Gastroesophageal sphincter (tissue), 3 donors: ENCODE measurements around the gene ACKR2.

Source experiments
- EP300 ChIP-seq: sonication (generic); formaldehyde crosslinking; IDR thresholded peaks from one replicate; pipeline ENCODE4 v1.6.1; 2017; ENCODE audit warnings: antibody characterized with exemption, mild to moderate bottlenecking
- POLR2A ChIP-seq, 2 donors: fragments of 450-650 bp; IDR thresholded peaks; one replicate each; pipeline ENCODE4 v1.6.1; 2017; ENCODE audit warnings: antibody characterized with exemption in 2 of 2, mild to moderate bottlenecking in 2 of 2, moderate library complexity in 1 of 2
- POLR2AphosphoS5 ChIP-seq: sonication (generic); formaldehyde crosslinking; IDR thresholded peaks from one replicate; pipeline ENCODE4 v1.6.1; 2017; ENCODE audit warnings: antibody characterized with exemption
- TF ChIP-seq, protein P1 (sequence below), 4 experiments: fragments of 200-600 bp in 2 of 4; fragments of 450-650 bp in 2 of 4; sonication (generic) in 1 of 4; IDR thresholded peaks; one replicate each; pipeline ENCODE4 v1.5.1; 2017 to 2019; ENCODE audit warnings: antibody characterized with exemption in 4 of 4, mild to moderate bottlenecking in 2 of 4, moderate library complexity in 2 of 4

GRCh38 chr3:42829628-42830436 lies 20.6 kb downstream of the ACKR2 start:
- TF ChIP-seq, protein P1, sequence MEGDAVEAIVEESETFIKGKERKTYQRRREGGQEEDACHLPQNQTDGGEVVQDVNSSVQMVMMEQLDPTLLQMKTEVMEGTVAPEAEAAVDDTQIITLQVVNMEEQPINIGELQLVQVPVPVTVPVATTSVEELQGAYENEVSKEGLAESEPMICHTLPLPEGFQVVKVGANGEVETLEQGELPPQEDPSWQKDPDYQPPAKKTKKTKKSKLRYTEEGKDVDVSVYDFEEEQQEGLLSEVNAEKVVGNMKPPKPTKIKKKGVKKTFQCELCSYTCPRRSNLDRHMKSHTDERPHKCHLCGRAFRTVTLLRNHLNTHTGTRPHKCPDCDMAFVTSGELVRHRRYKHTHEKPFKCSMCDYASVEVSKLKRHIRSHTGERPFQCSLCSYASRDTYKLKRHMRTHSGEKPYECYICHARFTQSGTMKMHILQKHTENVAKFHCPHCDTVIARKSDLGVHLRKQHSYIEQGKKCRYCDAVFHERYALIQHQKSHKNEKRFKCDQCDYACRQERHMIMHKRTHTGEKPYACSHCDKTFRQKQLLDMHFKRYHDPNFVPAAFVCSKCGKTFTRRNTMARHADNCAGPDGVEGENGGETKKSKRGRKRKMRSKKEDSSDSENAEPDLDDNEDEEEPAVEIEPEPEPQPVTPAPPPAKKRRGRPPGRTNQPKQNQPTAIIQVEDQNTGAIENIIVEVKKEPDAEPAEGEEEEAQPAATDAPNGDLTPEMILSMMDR (IDR thresholded peaks at IDR 0.05), result no peak
- TF ChIP-seq POLR2A (IDR thresholded peaks at IDR 0.05) (no peak), POLR2AphosphoS5 (no peak), EP300 (no peak)
